NOMO-1 (cell line): ENCODE data around the gene SQOR.

Experiments
- DNase-seq, 2 experiments: peaks; one replicate each; lab custom pipeline; 2025; ENCODE audit not compliant: unreplicated experiment in 2 of 2; lab: John Stamatoyannopoulos, UW

The SQOR gene

DNA sequence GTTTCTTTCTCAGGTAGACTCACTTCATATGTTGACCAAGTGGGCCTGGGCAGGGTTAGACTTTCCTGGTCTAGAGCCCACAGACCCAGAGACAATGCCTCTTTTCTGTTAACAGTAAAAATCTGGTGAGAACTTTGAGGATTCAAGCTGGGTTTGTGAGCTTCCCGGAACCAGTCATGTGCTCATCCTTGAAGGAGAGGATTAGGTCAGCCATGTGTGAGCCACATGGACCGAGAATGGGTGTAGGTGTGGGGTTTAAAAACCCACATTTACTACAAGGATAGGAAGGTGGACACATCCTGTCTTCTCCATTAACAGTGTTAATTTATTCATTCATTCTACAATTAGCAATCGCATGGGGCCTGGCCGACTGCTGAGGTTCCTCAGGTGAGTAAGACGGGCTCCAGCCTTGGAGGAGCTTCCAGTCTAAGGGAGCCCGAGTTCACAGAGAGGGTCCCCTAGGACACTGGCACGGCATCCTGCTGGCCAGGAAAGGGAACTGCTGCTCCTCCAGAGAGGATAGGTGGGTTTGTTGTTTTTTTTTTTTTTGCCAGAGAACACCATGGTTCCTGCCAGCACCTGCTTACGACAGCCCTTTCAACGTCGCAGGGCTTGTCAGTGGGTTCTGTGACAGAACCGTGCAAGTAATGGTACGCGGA lies 69.0 kb downstream of the SQOR start:
- no peak for DNase-seq

DNA sequence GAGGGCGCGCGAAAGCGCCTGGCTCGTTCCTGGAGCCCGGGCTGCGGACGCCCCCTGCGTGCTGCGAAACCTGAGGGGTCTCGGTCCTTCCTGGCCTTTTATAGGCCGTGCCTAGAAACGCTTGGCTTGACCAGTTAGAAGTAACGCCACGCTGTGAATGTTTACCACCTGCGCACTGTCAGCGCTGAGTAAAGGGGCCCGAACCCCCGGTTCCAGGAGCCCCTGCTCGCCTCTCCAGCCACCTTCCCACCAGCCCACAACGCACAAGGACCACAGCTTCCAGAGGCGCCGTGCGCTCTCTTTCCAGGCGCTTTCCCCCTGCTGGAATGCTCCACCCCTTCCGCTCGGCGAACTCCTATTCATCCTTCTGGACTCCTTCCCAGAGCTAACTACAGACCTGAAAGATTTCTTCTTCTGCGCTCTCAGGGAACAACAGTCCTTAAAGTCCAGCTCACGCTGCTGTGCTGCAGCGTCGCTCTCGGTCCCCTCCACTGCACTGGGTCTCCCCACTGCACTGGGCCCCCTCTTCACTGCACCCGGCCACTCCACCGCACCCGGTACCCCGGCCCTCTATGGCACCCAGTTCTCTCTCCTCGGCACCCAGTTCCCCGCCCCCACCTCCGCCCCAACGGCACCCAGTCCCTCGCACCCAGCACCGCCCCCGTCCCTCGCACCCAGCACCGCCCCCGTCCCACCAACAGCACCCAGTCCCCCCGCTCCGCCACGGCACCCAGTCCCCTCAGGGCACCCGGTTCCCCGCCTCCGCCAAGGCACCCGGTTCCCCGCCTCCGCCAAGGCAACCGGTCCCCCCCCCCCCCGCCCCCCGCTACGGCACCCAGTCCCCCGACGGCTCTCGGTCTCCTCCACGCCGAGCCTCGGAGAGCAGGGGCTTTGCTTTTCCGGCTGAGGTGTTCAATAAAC lies 69.8 kb downstream of the SQOR start:
- no peak for DNase-seq

DNA sequence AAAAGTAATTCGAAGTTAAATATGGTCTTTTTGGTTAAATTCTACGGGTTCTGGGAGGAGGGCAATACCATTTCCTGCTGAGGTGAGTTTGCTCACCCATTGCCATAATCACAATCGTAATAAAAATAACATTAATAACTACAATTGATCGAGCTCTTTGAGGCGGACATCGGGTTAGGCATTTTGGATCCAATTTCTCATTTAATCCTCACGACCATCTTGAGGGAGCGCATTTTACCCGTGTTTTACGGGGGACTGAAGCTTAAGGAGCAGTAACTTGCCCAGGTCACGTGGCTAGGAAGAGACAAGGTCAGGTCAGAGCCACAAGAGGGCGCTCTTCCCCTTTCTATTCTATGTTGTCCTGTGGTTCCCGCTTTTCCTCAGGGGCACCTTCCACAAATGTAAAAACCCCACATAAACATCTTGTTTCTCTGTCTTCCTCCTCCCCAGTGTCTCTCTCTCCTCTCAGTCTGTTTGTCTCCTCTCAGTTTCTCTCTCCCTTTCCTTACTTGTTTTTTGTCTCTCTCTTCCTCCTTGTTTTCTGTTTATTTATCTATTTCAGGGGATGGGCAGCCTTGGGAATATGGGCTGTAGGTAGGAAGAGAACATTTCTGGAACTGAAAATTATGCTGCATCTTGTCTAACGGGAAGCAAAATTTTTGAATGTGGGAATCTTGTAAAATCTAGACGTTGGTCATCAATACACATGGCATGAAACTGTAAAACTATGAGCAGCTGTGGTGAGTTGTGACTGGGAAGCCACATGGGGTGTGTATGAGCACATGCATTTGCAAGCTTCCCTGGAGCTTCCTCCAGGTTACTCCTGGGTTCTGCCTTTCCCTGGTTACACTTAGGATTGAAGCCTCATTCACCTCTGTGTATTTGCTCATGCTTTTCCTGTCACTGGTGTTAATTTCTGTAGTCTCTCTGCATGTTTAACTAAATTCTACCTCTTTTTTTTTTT lies 71.0 kb downstream of the SQOR start:
- peak; percentile 22 to 75 for DNase-seq

DNA sequence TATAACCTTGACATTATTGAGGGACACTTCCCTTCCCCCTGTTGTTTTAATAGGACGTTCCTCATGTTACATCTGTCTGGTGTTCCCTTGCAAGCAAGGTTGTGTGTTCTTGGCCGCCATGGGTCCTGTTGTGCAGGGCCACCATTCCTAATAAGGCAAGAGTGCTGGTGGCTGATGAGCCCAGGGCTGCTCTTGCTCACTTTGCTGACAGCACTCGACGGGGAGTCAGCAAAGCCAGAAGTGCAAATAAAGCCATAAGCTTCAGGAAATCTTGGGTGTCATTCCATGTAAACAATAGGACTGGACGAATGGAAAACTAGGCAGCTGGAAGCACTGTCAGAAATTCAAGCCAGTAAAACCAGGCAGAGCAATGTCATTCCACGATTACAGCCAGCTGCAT lies 75.8 kb downstream of the SQOR start:
- DNase-seq, result no peak

DNA sequence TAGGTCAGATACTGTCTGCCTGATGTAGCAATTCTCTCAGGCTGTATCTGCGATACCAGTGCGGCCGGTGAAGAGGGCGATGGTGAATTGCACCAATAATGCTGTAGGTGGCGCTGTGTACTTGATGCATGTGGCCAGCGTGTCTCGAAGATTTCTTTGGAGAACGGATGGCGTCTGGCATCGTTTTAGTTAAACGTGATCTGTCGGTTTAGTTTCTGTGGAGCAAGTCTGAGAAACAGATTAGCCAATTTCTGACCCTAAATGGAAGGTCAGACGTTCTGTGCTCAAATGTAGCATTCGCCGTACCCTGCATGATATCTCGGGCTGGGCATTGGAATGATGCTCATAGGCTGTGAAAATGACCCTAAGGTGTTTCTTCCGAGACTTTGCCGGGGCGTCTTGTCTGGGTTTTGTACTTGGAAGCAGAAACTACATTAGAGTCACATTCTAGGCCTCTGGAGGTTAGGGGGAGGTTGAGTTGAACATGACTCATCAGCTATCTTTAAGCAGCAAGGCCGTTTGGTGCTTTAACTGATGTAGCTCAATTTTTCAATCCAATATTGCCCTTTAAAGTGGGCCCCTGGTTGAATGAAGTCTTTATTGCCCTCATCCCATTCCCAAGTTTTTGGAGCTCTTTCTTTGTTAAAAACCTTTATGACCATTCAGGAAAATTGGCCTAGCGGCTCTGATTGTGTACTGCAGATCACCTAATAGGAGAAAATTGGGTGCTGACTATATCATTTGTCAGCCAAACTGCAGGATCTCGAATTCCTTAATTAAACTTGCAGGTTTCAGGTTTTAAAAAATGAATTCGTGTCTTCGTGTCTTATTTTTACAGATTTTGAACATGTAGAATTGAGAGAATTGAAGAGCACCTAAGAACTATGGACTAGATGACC lies 80.0 kb downstream of the SQOR start:
- peak; percentile 18 to 66 for DNase-seq

DNA sequence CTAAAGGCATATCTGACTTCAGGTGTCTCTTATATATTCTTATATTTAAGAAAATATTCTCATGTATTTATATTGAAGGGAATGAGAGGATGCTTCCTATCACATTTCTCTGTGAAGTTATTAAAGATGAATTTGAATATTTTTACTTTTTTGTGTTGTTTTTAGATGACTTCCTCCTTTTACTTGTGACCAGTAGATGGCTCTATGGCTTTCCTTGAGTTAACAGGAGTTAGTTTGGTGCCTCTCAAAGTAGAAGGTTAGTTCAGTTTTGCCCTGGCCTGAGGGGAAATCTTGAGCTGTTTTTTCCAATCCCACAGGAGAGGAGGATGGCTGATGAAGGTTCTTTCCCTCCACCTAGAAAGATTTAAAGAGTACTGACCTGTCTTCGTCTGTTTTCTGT lies 80.7 kb downstream of the SQOR start:
- peak in 1 of 2 experiments; percentile 29 for DNase-seq

DNA sequence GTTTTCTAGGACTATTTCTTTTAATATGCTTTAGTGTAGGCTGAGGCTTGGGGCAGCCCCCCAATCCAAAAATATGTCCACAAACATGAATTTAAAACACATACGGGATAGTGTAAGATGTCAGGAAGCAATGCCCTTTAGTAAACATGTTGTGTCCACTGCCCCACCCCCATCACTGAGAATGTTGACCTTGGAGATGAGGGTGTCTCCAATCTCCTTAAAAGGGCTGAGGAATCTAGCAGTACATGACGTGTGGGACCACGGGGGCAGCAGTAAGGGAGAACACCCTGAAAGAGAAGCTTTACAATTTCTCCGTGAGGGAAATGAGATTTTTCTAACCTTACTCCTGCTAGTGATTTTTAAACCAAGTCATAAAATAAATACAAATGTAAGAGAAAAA lies 84.7 kb downstream of the SQOR start:
- DNase-seq, result no peak

DNA sequence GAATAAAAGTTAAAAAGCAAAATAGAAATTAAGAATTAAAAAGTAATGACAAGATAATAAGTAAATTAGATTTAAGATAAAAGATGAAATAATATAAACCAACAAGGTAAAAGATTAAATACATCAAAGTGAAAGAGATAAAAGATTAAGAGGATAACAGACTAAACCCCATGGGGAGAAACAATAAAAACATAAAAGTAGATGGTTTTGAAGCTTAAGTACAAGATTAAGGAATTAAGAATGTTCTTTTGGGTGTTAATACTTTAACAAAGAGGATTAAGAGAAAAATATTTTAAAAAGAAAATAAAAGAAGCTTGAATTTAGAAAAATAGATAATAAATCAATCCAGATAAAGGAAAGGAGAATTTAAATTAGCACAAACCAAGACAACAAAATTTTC lies 85.4 kb downstream of the SQOR start:
- no peak for DNase-seq

DNA sequence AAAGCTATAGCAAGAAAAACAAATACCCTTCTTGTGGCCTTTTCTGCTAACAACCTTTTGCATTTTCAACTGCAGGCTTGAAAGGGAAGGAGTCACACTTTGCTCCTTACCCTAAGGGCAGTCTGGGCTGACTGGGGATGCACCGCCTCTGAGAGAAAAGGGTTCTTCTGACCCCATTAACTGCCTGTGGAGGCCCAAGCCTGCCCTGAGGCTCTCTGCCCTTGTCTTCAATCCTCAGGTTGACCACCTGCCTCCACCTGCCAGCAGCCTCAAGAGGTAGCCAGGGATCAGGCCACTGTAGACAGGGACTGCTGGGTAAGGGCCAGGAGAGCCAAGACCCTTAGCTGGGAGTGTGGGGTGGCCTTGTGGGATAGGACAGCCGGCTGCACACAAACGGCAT lies 93.8 kb downstream of the SQOR start:
- no peak for DNase-seq

DNA sequence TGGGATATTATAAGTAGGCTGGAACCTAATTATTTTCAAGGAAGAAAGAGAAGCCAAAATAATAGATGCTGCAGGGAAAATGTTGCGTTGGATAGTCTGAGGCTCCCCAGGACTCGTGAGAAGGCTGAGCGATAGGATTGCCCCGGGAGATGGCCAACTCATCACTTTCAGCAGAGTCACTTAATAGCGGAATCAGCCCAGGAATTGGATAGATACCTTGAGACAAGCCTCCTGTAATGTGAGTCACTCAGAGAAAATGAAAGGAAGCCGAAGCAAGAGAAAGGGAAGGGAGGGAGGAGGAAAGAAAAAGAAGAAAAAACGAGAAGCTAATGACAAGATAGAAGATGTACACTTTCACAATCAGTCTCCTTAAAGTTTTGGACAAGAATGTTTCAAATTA lies 94.3 kb downstream of the SQOR start:
- DNase-seq, result no peak

DNA sequence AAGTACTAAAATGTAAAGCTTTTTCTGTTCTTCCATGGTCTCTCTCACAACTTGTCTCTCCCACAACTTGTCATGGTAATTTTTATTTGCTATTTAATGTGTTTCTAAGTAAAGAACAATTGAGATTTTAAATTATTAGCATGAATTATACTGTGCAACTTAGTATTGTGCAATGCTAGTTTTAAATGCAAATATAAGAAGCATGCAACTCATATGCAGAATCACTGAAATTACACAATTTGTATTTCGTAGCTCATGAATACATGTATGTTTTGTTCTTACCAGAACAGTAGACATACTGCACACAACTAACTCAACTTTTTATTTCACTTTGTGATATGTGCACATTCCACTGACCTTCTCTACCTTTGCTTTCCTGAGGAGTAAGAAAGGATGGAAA lies 96.5 kb downstream of the SQOR start:
- DNase-seq, result no peak

DNA sequence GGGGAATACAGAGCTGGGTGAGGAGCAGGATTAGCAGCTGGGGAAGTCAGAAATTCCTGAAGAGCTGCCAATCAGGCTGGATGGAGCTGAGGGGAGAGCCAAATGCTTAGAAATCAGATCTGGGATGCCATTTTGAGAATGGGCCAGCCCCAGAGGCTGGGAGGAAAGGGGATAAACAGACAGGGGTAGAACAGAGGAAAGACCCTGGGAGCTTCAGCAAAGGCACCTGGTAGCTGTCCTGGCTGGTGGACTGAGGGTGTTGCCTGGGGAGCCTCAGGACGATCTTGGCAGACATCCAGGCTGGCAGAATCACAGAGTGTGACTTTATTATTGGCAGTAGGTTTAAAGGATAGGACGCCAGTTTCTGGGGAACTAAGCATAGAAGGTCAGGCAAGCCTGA lies 97.8 kb downstream of the SQOR start:
- DNase-seq, result no peak

DNA sequence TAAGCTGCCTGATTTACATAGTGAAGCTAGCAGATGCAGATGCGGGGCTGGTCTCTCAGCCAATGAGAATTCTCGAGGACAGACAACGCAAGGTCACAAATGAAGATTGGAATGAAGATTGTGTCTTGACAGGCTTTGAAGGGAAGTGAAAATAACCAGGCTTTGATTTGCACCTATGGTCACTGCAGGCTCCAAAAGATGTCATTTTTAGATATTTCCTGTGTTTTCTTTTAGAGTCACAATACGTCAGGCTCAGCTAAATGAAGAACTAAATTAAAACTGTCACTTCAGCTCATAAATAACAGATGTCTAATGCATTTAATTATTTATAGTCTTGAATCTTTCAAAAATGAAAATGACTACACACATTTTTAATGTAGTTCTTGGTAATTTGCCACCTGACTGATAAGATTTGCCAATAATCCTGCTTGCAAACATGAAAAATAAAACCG lies 99.5 kb downstream of the SQOR start:
- peak; percentile 2 to 63 for DNase-seq
